VCaP (cell line): ENCODE data around the gene CFAP65.

Experiments
- H3K27ac ChIP-seq: fragments of 450-650 bp; 2 replicates; pipeline ENCODE4 v1.5.1; 2017
- CTCF ChIP-seq: fragments of 450-650 bp; conservative IDR thresholded peaks from 2 replicates; pipeline ENCODE4 v1.5.1; 2017; ENCODE audit warnings: mild to moderate bottlenecking, moderate library complexity

CFAP65 gene

GRCh38 chr2:219060821-219061791 is 19.8 kb upstream of the CFAP65 start, which contains the start of gene IHH:
Gene IHH (minus strand): TSS chr2:219060921. CDS start chr2:219060467, 454 bp downstream.
- no peak for TF ChIP-seq CTCF

GRCh38 chr2:219059725-219060682 is 18.7 kb upstream of the CFAP65 start:
- TF ChIP-seq CTCF: no peak
- H3K27ac ChIP-seq: peak overlapping the region; percentile 84

More at GRCh38 chr2:219060821-219061791, 19.8 kb upstream of the CFAP65 start, which contains the start of gene IHH:
- H3K27ac ChIP-seq: peak within 1 kb of the TSS; percentile 84

- H3K27ac ChIP-seq: peak overlapping the region; percentile 84
- TF ChIP-seq CTCF: no peak
Measured at GRCh38 chr2:219059375-219059724, 18.0 kb upstream of the CFAP65 start.

GRCh38 chr2:219058541-219059374 is 17.4 kb upstream of the CFAP65 start:
- TF ChIP-seq CTCF: no peak
- H3K27ac ChIP-seq: peak overlapping the region; percentile 84

DNA sequence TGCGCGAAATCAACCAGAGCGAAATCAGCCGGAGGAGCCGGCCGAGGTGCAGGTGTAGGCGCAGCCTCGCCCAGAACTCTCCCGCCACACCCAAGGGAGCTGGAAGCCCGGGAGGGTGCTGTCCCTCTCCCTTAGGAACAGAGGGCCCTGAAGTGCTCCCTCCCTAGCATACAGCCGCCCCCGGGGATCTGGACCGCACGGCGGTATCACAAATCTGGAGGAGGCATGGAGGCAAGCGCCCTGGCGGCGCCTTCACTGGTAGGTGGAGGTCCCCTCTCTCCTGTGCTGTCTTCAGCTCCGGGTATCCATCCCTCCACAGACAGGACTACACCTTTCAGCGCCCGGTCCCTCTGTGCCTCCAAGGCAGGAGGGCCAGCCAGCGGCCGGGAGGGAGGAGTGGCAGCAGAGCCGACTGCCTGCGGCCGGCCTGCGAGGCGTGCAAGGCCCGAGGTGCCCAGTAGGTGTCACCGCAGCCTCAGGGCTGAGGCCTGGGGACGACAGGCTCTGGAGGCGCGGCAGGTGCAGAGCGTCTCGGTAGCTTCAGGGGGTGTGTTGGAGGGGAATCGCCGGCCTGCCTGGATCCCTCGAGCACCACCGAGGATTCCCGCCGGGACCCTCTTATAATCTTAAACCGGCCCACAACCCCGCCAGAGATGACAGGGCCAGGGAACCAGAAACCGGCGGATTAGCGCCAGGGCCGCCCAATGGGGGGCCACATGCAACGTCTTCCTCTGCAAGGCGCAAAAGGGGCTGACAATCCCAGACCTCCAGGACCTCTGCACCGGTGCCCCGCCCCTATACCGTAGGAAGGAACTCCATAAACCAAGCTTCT is 16.6 kb upstream of the CFAP65 start:
- H3K27ac ChIP-seq: peak overlapping the region; percentile 84; the same call in 1 of the 2 replicates
- peak; percentile 95 for TF ChIP-seq CTCF

GRCh38 chr2:219056896-219057708 is 15.8 kb upstream of the CFAP65 start:
- no peak for TF ChIP-seq CTCF
- no peak overlapping the region for H3K27ac ChIP-seq
